Right atrium auricular region (tissue), 2 donors: ENCODE results near the gene CAMSAP3. TPM values are rescaled to one million over a fixed set of nuclear protein-coding genes. Genes with fewer than 3 reads are reported as not detected.

Experiments used
- DNase-seq: peaks from one replicate; pipeline ENCODE4 v3.0.0-alpha.2; 2019; ENCODE audit warnings: low spot score
- H3K27ac ChIP-seq, 2 donors: fragments of 200-600 bp; sonication (generic); 1 replicate in 1 of 2; 2 replicates in 1 of 2; pipeline ENCODE4 v1.5.1; 2016 to 2019
- H3K27me3 ChIP-seq, 2 donors: fragments of 200-600 bp; sonication (generic); one replicate each; pipeline versions ENCODE4 v1.5.1 to v1.6.0; 2017 to 2019
- H3K36me3 ChIP-seq: fragments of 200-600 bp; sonication (generic); one replicate; pipeline ENCODE4 v1.5.1; 2016
- H3K4me1 ChIP-seq, 2 donors: fragments of 200-600 bp; sonication (generic); one replicate each; pipeline versions ENCODE4 v1.5.1 to v1.6.0; 2017 to 2019
- H3K4me3 ChIP-seq, 2 donors: fragments of 200-600 bp; sonication (generic); 1 replicate in 1 of 2; 2 replicates in 1 of 2; pipeline ENCODE4 v1.5.1; 2017 to 2019; ENCODE audit warnings: mild to moderate bottlenecking in 1 of 2, moderate library complexity in 1 of 2
- H3K9me3 ChIP-seq, 2 donors: fragments of 200-600 bp; sonication (generic); one replicate each; pipeline ENCODE4 v1.5.1; 2019
- CTCF ChIP-seq, 2 donors: fragments of 200-600 bp; sonication (generic); IDR thresholded peaks; one replicate each; pipeline ENCODE4 v1.5.1; 2019; ENCODE audit warnings: antibody characterized with exemption in 2 of 2
- total RNA-seq, 2 donors: library from RNA; depleted of rRNA; stranded (reverse); fragments of >200 nt; gene quantifications; one replicate each; pipeline ENCODE4 v1.1.0, GENCODE V29; 2016

CAMSAP3 gene
- total RNA-seq, 2 donors from 2014 or later, result 0.26 to 0.55 TPM

- H3K9me3 ChIP-seq, result no peaks in the 10 kb centered on the region
- H3K4me3 ChIP-seq, result no peak overlapping the region
- no peak overlapping the region for H3K27ac ChIP-seq
- no peaks in the 10 kb centered on the region for H3K27me3 ChIP-seq
- H3K36me3 ChIP-seq, result no peaks in the 10 kb centered on the region
- DNase-seq, result no peak
- no peak for TF ChIP-seq CTCF (IDR thresholded peaks at IDR 0.05)
- no peaks in the 10 kb centered on the region for H3K4me1 ChIP-seq
Measured at GRCh38 chr19:7606289-7606688, 10.6 kb downstream of the CAMSAP3 start.

GRCh38 chr19:7607212-7607873 is 11.7 kb downstream of the CAMSAP3 start:
- H3K4me3 ChIP-seq, result no peak overlapping the region
- H3K9me3 ChIP-seq, result no peaks in the 10 kb centered on the region
- no peaks in the 10 kb centered on the region for H3K27me3 ChIP-seq
- DNase-seq, result no peak
- no peak overlapping the region for H3K27ac ChIP-seq
- no peaks in the 10 kb centered on the region for H3K4me1 ChIP-seq
- H3K36me3 ChIP-seq, result no peaks in the 10 kb centered on the region
- no peak for TF ChIP-seq CTCF (IDR thresholded peaks at IDR 0.05)

- Histone ChIP-seq H3K4me1 (no peaks in the 10 kb centered on the region), H3K4me3 (no peak overlapping the region), H3K27me3 (no peaks in the 10 kb centered on the region), H3K36me3 (no peaks in the 10 kb centered on the region), H3K27ac (no peak overlapping the region), H3K9me3 (no peaks in the 10 kb centered on the region)
- DNase-seq, result no peak
- TF ChIP-seq CTCF (IDR thresholded peaks at IDR 0.05), result no peak
Measured at GRCh38 chr19:7607874-7608560, 12.4 kb downstream of the CAMSAP3 start.

GRCh38 chr19:7610491-7611240 is 15.0 kb downstream of the CAMSAP3 start:
- H3K4me1 ChIP-seq, result no peaks in the 10 kb centered on the region
- H3K4me3 ChIP-seq, result no peak overlapping the region
- H3K9me3 ChIP-seq, result no peaks in the 10 kb centered on the region
- no peaks in the 10 kb centered on the region for H3K36me3 ChIP-seq
- TF ChIP-seq CTCF (IDR thresholded peaks at IDR 0.05), result no peak
- H3K27me3 ChIP-seq, result no peaks in the 10 kb centered on the region
- H3K27ac ChIP-seq, result no peak overlapping the region
- no peak for DNase-seq

- no peak for DNase-seq
- Histone ChIP-seq H3K4me1 (no peaks in the 10 kb centered on the region), H3K36me3 (no peaks in the 10 kb centered on the region), H3K27ac (no peak overlapping the region), H3K4me3 (no peak overlapping the region), H3K9me3 (no peaks in the 10 kb centered on the region), H3K27me3 (no peaks in the 10 kb centered on the region)
- TF ChIP-seq CTCF (IDR thresholded peaks at IDR 0.05), result no peak
Measured at GRCh38 chr19:7611541-7612279, 16.0 kb downstream of the CAMSAP3 start.
